DND-41 (cell line): ENCODE measurements around the gene MYO5C.

Source experiments
- EZH2 ChIP-seq: IDR thresholded peaks from 3 replicates; pipeline ENCODE4 v1.6.1; 2012; ENCODE audit warnings: borderline replicate concordance, low read depth, mild to moderate bottlenecking, moderate library complexity, low read length, inconsistent platforms; ENCODE audit not compliant: severe bottlenecking
- TF ChIP-seq, protein P1 (sequence below): IDR thresholded peaks from 2 replicates; pipeline ENCODE4 v1.5.1; 2012; ENCODE audit warnings: borderline replicate concordance, low read length, moderate library complexity, mild to moderate bottlenecking; ENCODE audit not compliant: poor library complexity, severe bottlenecking; ENCODE audit errors: extremely low read depth

DNA sequence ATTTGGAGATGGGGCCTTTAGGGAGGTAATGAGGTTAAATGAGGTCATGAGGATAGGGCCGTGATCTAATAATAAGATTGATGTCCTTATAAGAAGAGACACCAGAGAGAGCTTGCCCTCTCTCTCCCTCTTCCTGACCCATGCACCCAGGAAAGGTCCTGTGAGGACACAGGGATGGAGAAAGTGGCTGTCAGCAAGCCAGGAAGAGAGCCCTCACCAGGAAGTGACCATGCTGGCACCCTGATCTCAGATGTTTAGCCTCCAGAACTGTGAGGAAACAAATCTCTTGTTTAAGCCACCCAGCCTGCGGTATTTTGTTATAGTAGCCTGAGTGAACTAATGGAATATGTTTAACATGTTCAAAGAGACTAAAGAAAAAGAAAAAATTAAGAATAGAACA lies 89.2 kb downstream of the MYO5C start:
- TF ChIP-seq, protein P1, sequence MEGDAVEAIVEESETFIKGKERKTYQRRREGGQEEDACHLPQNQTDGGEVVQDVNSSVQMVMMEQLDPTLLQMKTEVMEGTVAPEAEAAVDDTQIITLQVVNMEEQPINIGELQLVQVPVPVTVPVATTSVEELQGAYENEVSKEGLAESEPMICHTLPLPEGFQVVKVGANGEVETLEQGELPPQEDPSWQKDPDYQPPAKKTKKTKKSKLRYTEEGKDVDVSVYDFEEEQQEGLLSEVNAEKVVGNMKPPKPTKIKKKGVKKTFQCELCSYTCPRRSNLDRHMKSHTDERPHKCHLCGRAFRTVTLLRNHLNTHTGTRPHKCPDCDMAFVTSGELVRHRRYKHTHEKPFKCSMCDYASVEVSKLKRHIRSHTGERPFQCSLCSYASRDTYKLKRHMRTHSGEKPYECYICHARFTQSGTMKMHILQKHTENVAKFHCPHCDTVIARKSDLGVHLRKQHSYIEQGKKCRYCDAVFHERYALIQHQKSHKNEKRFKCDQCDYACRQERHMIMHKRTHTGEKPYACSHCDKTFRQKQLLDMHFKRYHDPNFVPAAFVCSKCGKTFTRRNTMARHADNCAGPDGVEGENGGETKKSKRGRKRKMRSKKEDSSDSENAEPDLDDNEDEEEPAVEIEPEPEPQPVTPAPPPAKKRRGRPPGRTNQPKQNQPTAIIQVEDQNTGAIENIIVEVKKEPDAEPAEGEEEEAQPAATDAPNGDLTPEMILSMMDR, result no peak
- TF ChIP-seq EZH2, result no peak
